Lower lobe of right lung (tissue), 2 donors: ENCODE data around the gene XYLT1. TPM values are rescaled to one million over a fixed set of nuclear protein-coding genes. Genes with fewer than 3 reads are reported as not detected.

Experiments used
- ATAC-seq, 2 donors: fragments of 200-7000 bp; cut with Tn5 transposase; one replicate each; pipeline ENCODE4 v1.9.1; 2020 to 2022; ENCODE audit warnings: mild to moderate bottlenecking in 2 of 2, moderate library complexity in 2 of 2
- DNase-seq: peaks from one replicate; pipeline ENCODE4 v3.0.0-alpha.2; 2020
- H3K27ac ChIP-seq: fragments of 200-600 bp; one replicate; pipeline ENCODE4 v1.8.0; 2022
- H3K27me3 ChIP-seq: fragments of 200-600 bp; one replicate; pipeline ENCODE4 v1.8.0; 2022; ENCODE audit warnings: low read depth
- H3K36me3 ChIP-seq: fragments of 200-600 bp; one replicate; pipeline ENCODE4 v1.8.0; 2022; ENCODE audit warnings: mild to moderate bottlenecking
- H3K4me1 ChIP-seq: fragments of 200-600 bp; one replicate; pipeline ENCODE4 v1.8.0; 2022
- H3K4me3 ChIP-seq: fragments of 200-600 bp; one replicate; pipeline ENCODE4 v1.8.0; 2022; ENCODE audit warnings: mild to moderate bottlenecking
- H3K9me3 ChIP-seq: fragments of 200-600 bp; one replicate; pipeline ENCODE4 v1.8.0; 2022
- CTCF ChIP-seq: fragments of 200-600 bp; IDR thresholded peaks from one replicate; pipeline ENCODE4 v1.8.0; 2022; ENCODE audit warnings: antibody characterized with exemption, mild to moderate bottlenecking
- intact Hi-C: fragments of 100-400 bp; cut with DNase I; formaldehyde crosslinking; loops from one replicate; pipeline ENCODE4 v1.11.0; 2022
- total RNA-seq: library from RNA; stranded (reverse); fragmentation: NEBNext Ultra II Directional; extraction: Animal tissue kit (Norgen Biotek cat#: 25700); gene quantifications from one replicate; pipeline ENCODE4 v1.2.1, GENCODE V29; 2021
- donor health status: DM: no; HTN: yes; CAD: no; lungs with severe emphysema.

Gene XYLT1
- total RNA-seq, 1 donor from 2014 or later = 9.0 TPM

- DNase-seq (no peak), ATAC-seq (peak; percentile 16 to 63)
- peak overlapping the region; percentile 72 for H3K27ac ChIP-seq
- H3K27me3 ChIP-seq = no peaks in the 10 kb centered on the region
- no peaks in the 10 kb centered on the region for H3K9me3 ChIP-seq
- intact Hi-C loops = no loop called here
- TF ChIP-seq CTCF = no peak
- H3K4me1 ChIP-seq = peaks cover 19% of the 10 kb centered on the region
- H3K36me3 ChIP-seq = no peaks in the 10 kb centered on the region
- no peak overlapping the region for H3K4me3 ChIP-seq
Measured at GRCh38 chr16:17313085-17313611, 157.6 kb downstream of the XYLT1 start.

GRCh38 chr16:17312094-17312710 is 158.6 kb downstream of the XYLT1 start:
- intact Hi-C loops = no loop called here
- no peak for TF ChIP-seq CTCF
- Histone ChIP-seq H3K9me3 (no peaks in the 10 kb centered on the region), H3K27me3 (no peaks in the 10 kb centered on the region), H3K4me1 (peaks cover 19% of the 10 kb centered on the region), H3K27ac (peak overlapping the region; percentile 72), H3K4me3 (no peak overlapping the region), H3K36me3 (no peaks in the 10 kb centered on the region)
- ATAC-seq = peak; percentile 11 to 25
- no peak for DNase-seq

- Histone ChIP-seq H3K9me3 (no peaks in the 10 kb centered on the region), H3K4me1 (peaks cover 19% of the 10 kb centered on the region), H3K27ac (no peak overlapping the region), H3K27me3 (no peaks in the 10 kb centered on the region), H3K4me3 (no peak overlapping the region), H3K36me3 (no peaks in the 10 kb centered on the region)
- TF ChIP-seq CTCF = no peak
- DNase-seq (no peak), ATAC-seq (no peak)
- intact Hi-C loops = no loop called here
Measured at GRCh38 chr16:17311333-17312093, 159.2 kb downstream of the XYLT1 start.

- ATAC-seq (no peak), DNase-seq (no peak)
- no peaks in the 10 kb centered on the region for H3K9me3 ChIP-seq
- no peaks in the 10 kb centered on the region for H3K36me3 ChIP-seq
- peaks cover 27% of the 10 kb centered on the region for H3K4me1 ChIP-seq
- H3K27ac ChIP-seq = no peak overlapping the region
- TF ChIP-seq CTCF = no peak
- H3K4me3 ChIP-seq = no peak overlapping the region
- H3K27me3 ChIP-seq = no peaks in the 10 kb centered on the region
- intact Hi-C loops = no loop called here
Measured at GRCh38 chr16:17309510-17309909, 161.2 kb downstream of the XYLT1 start.

GRCh38 chr16:17308186-17308585 is 162.6 kb downstream of the XYLT1 start:
- DNase-seq = no peak
- no peaks in the 10 kb centered on the region for H3K9me3 ChIP-seq
- no peaks in the 10 kb centered on the region for H3K27me3 ChIP-seq
- no peak for ATAC-seq
- no peak for TF ChIP-seq CTCF
- H3K4me3 ChIP-seq = no peak overlapping the region
- intact Hi-C loops = no loop called here
- H3K4me1 ChIP-seq = peaks cover 20% of the 10 kb centered on the region
- no peak overlapping the region for H3K27ac ChIP-seq
- H3K36me3 ChIP-seq = no peaks in the 10 kb centered on the region
